HepG2 (cell line): ENCODE measurements around the gene IFITM5. TPM values are rescaled to one million over a fixed set of nuclear protein-coding genes. Genes with fewer than 3 reads are reported as not detected.
A peak's percentile ranks its signal among the peaks of the same experiment; 100 is the strongest.

ENCODE experiments used
- ATAC-seq: fragments of 200-7000 bp; cut with Tn5 transposase; 3 replicates; pipeline ENCODE4 v1.9.1; 2020; ENCODE audit warnings: mild to moderate bottlenecking, moderate library complexity
- BruUV-seq: library from RNA; stranded (reverse); fragments of 400-500 nt; replicated peaks from 2 replicates; lab custom pipeline; 2021; lab: Mats Ljungman, UMichigan
- CTCF ChIA-PET: fragments of 300-600 bp; formaldehyde crosslinking; extraction: SDS; loops from one replicate; lab custom pipeline; 2021; ENCODE audit warnings: low total read pairs, inconsistent platforms, low intra/inter-chr PET ratio; lab: Yijun Ruan, JAX
- POLR2A ChIA-PET: fragments of 350-600 bp; sonication (Branson Sonifier 250); formaldehyde crosslinking; loops from one replicate; lab custom pipeline; 2020; ENCODE audit warnings: antibody characterized with exemption, inconsistent platforms; lab: Yijun Ruan, JAX
- DNase-seq: peaks from one replicate; pipeline ENCODE4 v3.0.0-alpha.2; 2015; ENCODE audit warnings: low spot score
- FAIRE-seq: peaks from 3 replicates; lab custom pipeline; 2011; peaks lifted over from hg19 to GRCh38; lab: Jason Lieb, UNC
- H2AFZ ChIP-seq: one replicate; pipeline ENCODE4 v1.6.1; 2011; ENCODE audit warnings: low read length, inconsistent platforms
- H3K27ac ChIP-seq: fragments of 300-600 bp; 3 replicates; pipeline ENCODE4 v1.8.0; 2011; ENCODE audit warnings: mixed run types, mild to moderate bottlenecking, mixed read lengths, low read length, inconsistent platforms; ENCODE audit not compliant: insufficient read depth; ENCODE audit errors: extremely low read length
- H3K27me3 ChIP-seq, 2 experiments: fragments of 200-600 bp in 1 of 2; 2 replicates in 1 of 2; 3 replicates in 1 of 2; pipeline versions ENCODE4 v1.6.0 to v1.8.0; 2011; ENCODE audit warnings: low read length in 2 of 2, mild to moderate bottlenecking in 2 of 2, moderate library complexity in 2 of 2, inconsistent platforms in 1 of 2; ENCODE audit not compliant: insufficient read depth in 2 of 2, control insufficient read depth in 1 of 2
- H3K36me3 ChIP-seq, 2 experiments: fragments of 200-600 bp in 1 of 2; replicated peaks in 1 of 2; 2 replicates in 1 of 2; 3 replicates in 1 of 2; pipeline versions ENCODE4 v1.5.1 to v1.8.0; 2011; ENCODE audit warnings: low read length in 2 of 2, inconsistent platforms in 1 of 2; ENCODE audit not compliant: insufficient read depth in 2 of 2, control insufficient read depth in 1 of 2
- H3K4me1 ChIP-seq: 2 replicates; pipeline ENCODE4 v1.5.1; 2012; ENCODE audit warnings: low read length, inconsistent platforms; ENCODE audit not compliant: insufficient read depth
- H3K4me2 ChIP-seq: 2 replicates; pipeline ENCODE4 v1.6.0; 2011; ENCODE audit warnings: low read depth, low read length, inconsistent platforms
- H3K4me3 ChIP-seq, 3 experiments: fragments of 200-600 bp in 1 of 3; sonication (generic), shearing (Covaris generic) in 1 of 3; replicated peaks in 1 of 3; 2 replicates each; pipeline ENCODE4 v1.5.1; 2011 to 2016; ENCODE audit warnings: low read length in 3 of 3, inconsistent platforms in 2 of 3, low read depth in 2 of 3, mild to moderate bottlenecking in 2 of 3, control low read depth in 1 of 3, mixed read lengths in 1 of 3; ENCODE audit not compliant: insufficient read depth in 1 of 3
- H3K79me2 ChIP-seq: one replicate; pipeline ENCODE4 v1.6.1; 2011; ENCODE audit warnings: low read length, inconsistent platforms; ENCODE audit not compliant: insufficient read depth
- H3K9ac ChIP-seq: 2 replicates; pipeline ENCODE4 v1.6.0; 2011; ENCODE audit warnings: mild to moderate bottlenecking, low read depth, low read length, inconsistent platforms; ENCODE audit not compliant: insufficient read depth
- H3K9me3 ChIP-seq: 2 replicates; pipeline ENCODE4 v1.5.1; 2012; ENCODE audit warnings: mild to moderate bottlenecking, low read length
- H4K20me1 ChIP-seq: 2 replicates; pipeline ENCODE4 v1.6.0; 2011; ENCODE audit warnings: inconsistent platforms, mild to moderate bottlenecking, low read length, moderate library complexity; ENCODE audit not compliant: insufficient read depth
- ARID5B ChIP-seq: IDR thresholded peaks from 2 replicates; pipeline ENCODE4 v1.4.0; 2020; ENCODE audit warnings: mild to moderate bottlenecking, missing genetic modification reagents
- HIVEP1 ChIP-seq: sonication (generic); formaldehyde crosslinking; IDR thresholded peaks from 2 replicates; pipeline ENCODE4 v1.4.0; 2020; ENCODE audit warnings: mild to moderate bottlenecking, missing genetic modification reagents
- HNRNPK ChIP-seq: fragments of 200-400 bp; formaldehyde crosslinking; IDR thresholded peaks from 2 replicates; pipeline ENCODE4 v1.6.1; 2018; ENCODE audit warnings: low read length, low read depth, moderate library complexity, mild to moderate bottlenecking; ENCODE audit not compliant: poor library complexity, severe bottlenecking
- SP5 ChIP-seq: IDR thresholded peaks from 2 replicates; pipeline ENCODE4 v1.6.1; 2016; ENCODE audit warnings: low read depth, borderline replicate concordance
- ZNF609 ChIP-seq: sonication (generic); formaldehyde crosslinking; IDR thresholded peaks from 2 replicates; pipeline ENCODE4 v1.4.0; 2020; ENCODE audit warnings: mild to moderate bottlenecking, missing genetic modification reagents, borderline replicate concordance
- WGBS: methylation state at CpG from one replicate; pipeline ENCODE4 v1.1.6; 2017; ENCODE audit warnings: low lambda C conversion rate; 5-methylcytosine and 5-hydroxymethylcytosine counted together
- in situ Hi-C: cut with HindIII; loops from 2 replicates; pipeline ENCODE4 v1.10.0; 2017; ENCODE audit warnings: low pct_unique_long_range_greater_than_20kb; ENCODE audit not compliant: extremely low pct_ligation_motif_present
- intact Hi-C: fragments of 100-400 bp; cut with micrococcal nuclease; formaldehyde crosslinking; loops from one replicate; pipeline ENCODE4 v1.10.0; 2022; ENCODE audit not compliant: unreplicated experiment
- polyA plus RNA-seq, 8 experiments: library from polyadenylated mRNA; depleted of rRNA in 3 of 8; stranded (reverse) in 7 of 8; unstranded in 1 of 8; fragments of >200 nt; fragmentation: Illumina TruSeq in 4 of 8; extraction: Trizol in 4 of 8; gene quantifications; 2 replicates each; pipeline versions ENCODE4 v1.2.1 to v1.2.3, GENCODE V29; 2011 to 2016; ENCODE audit warnings: low read depth in 4 of 8, missing spikeins in 1 of 8, mixed read lengths in 1 of 8; ENCODE audit not compliant: insufficient read depth in 1 of 8
- total RNA-seq, 5 experiments: library from RNA; depleted of rRNA; stranded (reverse); fragments of >200 nt; fragmentation: Illumina TruSeq; extraction: Trizol; gene quantifications; 2 replicates each; pipeline ENCODE4 v1.2.3, GENCODE V29; 2016; ENCODE audit warnings: low read depth in 1 of 5
- TF ChIP-seq, protein P1 (sequence below): sonication (generic); formaldehyde crosslinking; IDR thresholded peaks from 2 replicates; pipeline ENCODE4 v1.5.0; 2020; ENCODE audit warnings: mild to moderate bottlenecking, missing genetic modification reagents
- TF ChIP-seq, protein P2 (sequence below): IDR thresholded peaks from 2 replicates; pipeline ENCODE4 v1.6.1; 2016; ENCODE audit warnings: missing compliant biosample characterization, missing genetic modification reagents, borderline replicate concordance
- TF ChIP-seq, protein P3 (sequence below): sonication (generic); formaldehyde crosslinking; IDR thresholded peaks from 2 replicates; pipeline ENCODE4 v1.8.0; 2022; ENCODE audit warnings: mild to moderate bottlenecking, missing genetic modification reagents, moderate library complexity

The IFITM5 gene
- total and polyA plus RNA-seq, 2 of the 13 experiments (the other 11 are each of a cell fraction or from before 2014, with no cell fraction given), result not detected

- intact Hi-C loops, result loop anchor here (5.0 kb wide), 1 partner anchor 50 kb away; no protein-coding TSS in a partner anchor
- POLR2A ChIA-PET, result interaction anchor here (1.0 to 2.9 kb wide), 7 partner anchors 8 to 100 kb away, joined by 3 to 21 read pairs (median 3); partner anchors contain the start of genes BET1L and RIC8A
- BruUV-seq, result no TSS peak
- no peak for TF ChIP-seq ZNF609 (CRISPR knock-in tag)
- TF ChIP-seq ARID5B, result no peak
- no peak for TF ChIP-seq SP5 (CRISPR knock-in tag)
- TF ChIP-seq, protein P1, sequence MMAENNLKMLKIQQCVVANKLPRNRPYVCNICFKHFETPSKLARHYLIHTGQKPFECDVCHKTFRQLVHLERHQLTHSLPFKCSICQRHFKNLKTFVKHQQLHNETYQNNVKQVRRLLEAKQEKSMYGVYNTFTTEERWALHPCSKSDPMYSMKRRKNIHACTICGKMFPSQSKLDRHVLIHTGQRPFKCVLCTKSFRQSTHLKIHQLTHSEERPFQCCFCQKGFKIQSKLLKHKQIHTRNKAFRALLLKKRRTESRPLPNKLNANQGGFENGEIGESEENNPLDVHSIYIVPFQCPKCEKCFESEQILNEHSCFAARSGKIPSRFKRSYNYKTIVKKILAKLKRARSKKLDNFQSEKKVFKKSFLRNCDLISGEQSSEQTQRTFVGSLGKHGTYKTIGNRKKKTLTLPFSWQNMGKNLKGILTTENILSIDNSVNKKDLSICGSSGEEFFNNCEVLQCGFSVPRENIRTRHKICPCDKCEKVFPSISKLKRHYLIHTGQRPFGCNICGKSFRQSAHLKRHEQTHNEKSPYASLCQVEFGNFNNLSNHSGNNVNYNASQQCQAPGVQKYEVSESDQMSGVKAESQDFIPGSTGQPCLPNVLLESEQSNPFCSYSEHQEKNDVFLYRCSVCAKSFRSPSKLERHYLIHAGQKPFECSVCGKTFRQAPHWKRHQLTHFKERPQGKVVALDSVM (CRISPR knock-in tag), result no peak
- TF ChIP-seq, protein P2, sequence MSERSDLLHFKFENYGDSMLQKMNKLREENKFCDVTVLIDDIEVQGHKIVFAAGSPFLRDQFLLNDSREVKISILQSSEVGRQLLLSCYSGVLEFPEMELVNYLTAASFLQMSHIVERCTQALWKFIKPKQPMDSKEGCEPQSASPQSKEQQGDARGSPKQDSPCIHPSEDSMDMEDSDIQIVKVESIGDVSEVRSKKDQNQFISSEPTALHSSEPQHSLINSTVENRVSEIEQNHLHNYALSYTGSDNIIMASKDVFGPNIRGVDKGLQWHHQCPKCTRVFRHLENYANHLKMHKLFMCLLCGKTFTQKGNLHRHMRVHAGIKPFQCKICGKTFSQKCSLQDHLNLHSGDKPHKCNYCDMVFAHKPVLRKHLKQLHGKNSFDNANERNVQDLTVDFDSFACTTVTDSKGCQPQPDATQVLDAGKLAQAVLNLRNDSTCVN (CRISPR knock-in tag), result no peak
- 0 out of 2 replicates have a peak, but pooled peaks have one; percentile 33 for TF ChIP-seq HIVEP1
- TF ChIP-seq, protein P3, sequence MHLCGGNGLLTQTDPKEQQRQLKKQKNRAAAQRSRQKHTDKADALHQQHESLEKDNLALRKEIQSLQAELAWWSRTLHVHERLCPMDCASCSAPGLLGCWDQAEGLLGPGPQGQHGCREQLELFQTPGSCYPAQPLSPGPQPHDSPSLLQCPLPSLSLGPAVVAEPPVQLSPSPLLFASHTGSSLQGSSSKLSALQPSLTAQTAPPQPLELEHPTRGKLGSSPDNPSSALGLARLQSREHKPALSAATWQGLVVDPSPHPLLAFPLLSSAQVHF (CRISPR knock-in tag), result no peak
- no peak for TF ChIP-seq HNRNPK
Observed at GRCh38 chr11:306645-307371, 7.5 kb upstream of the IFITM5 start.

More at GRCh38 chr11:306645-307371, 7.5 kb upstream of the IFITM5 start:
- no peaks in the 10 kb centered on the region for H3K27me3 ChIP-seq
- no peaks in the 10 kb centered on the region for H3K36me3 ChIP-seq
- CTCF ChIA-PET, result no interaction called here
- no peaks in the 10 kb centered on the region for H3K9me3 ChIP-seq
- peak overlapping the region in 1 of 3 experiments; percentile 7; a peak in 1 of 6 replicates for H3K4me3 ChIP-seq
- no peak overlapping the region for H3K9ac ChIP-seq
- H2AFZ ChIP-seq, result no peak overlapping the region
- H3K27ac ChIP-seq, result no peak overlapping the region
- H3K4me2 ChIP-seq, result peak overlapping the region; percentile 40; the same call in 1 of the 2 replicates
- FAIRE-seq (no peak), DNase-seq (no peak), ATAC-seq (no peak)
- WGBS, result 54% methylated on average over 13 of the region's 17 CpGs
- no peaks in the 10 kb centered on the region for H4K20me1 ChIP-seq
- H3K4me1 ChIP-seq, result peaks cover 52% of the 10 kb centered on the region
- in situ Hi-C loops, result no loop called here
- H3K79me2 ChIP-seq, result peaks cover 7% of the 10 kb centered on the region
